Brain microvascular endothelial cell (primary cell): Measurements from ENCODE around the gene GP1BB.

Source experiments
- DNase-seq: peaks from one replicate; pipeline ENCODE4 v3.0.0-alpha.2; 2020
- H3K27ac ChIP-seq: fragments of 250-450 bp; sonication (Bioruptor Pico); 2 replicates; pipeline ENCODE4 v1.5.1; 2020; ENCODE audit warnings: mild to moderate bottlenecking, moderate library complexity
- H3K27me3 ChIP-seq: fragments of 250-450 bp; sonication (Bioruptor Pico); replicated peaks from 2 replicates; pipeline ENCODE4 v1.5.1; 2020; ENCODE audit warnings: mild to moderate bottlenecking
- H3K36me3 ChIP-seq: fragments of 250-450 bp; sonication (Bioruptor Pico); replicated peaks from 2 replicates; pipeline ENCODE4 v1.5.1; 2020; ENCODE audit warnings: mild to moderate bottlenecking
- H3K4me3 ChIP-seq: 2 replicates; pipeline ENCODE4 v1.5.1; 2011; ENCODE audit warnings: low read depth, mild to moderate bottlenecking, control low read depth, low read length, moderate library complexity
- CTCF ChIP-seq: IDR thresholded peaks from 2 replicates; pipeline ENCODE4 v1.5.1; 2011; ENCODE audit warnings: low read depth, mild to moderate bottlenecking, moderate library complexity, low read length, control low read depth, inconsistent platforms; ENCODE audit errors: missing control alignments
- in situ Hi-C: cut with HindIII; loops from 2 replicates; pipeline ENCODE4 v1.10.0; 2017; ENCODE audit warnings: low sequenced_read_pairs, low pct_ligation_motif_present

GP1BB gene

GRCh38 chr22:19719050-19719482, 4.3 kb upstream of the GP1BB start:
- Histone ChIP-seq H3K27ac (no peak overlapping the region), H3K4me3 (peak overlapping the region; percentile 55), H3K27me3 (no peaks in the 10 kb centered on the region), H3K36me3 (peaks cover 18% of the 10 kb centered on the region)
- TF ChIP-seq CTCF = no peak
- DNase-seq = no peak
- in situ Hi-C loops = no loop called here

GRCh38 chr22:19719488-19720021, 3.8 kb upstream of the GP1BB start:
- Histone ChIP-seq H3K4me3 (no peak overlapping the region), H3K27me3 (no peaks in the 10 kb centered on the region), H3K27ac (no peak overlapping the region), H3K36me3 (peaks cover 18% of the 10 kb centered on the region)
- no peak for DNase-seq
- in situ Hi-C loops = no loop called here
- no peak for TF ChIP-seq CTCF

DNA sequence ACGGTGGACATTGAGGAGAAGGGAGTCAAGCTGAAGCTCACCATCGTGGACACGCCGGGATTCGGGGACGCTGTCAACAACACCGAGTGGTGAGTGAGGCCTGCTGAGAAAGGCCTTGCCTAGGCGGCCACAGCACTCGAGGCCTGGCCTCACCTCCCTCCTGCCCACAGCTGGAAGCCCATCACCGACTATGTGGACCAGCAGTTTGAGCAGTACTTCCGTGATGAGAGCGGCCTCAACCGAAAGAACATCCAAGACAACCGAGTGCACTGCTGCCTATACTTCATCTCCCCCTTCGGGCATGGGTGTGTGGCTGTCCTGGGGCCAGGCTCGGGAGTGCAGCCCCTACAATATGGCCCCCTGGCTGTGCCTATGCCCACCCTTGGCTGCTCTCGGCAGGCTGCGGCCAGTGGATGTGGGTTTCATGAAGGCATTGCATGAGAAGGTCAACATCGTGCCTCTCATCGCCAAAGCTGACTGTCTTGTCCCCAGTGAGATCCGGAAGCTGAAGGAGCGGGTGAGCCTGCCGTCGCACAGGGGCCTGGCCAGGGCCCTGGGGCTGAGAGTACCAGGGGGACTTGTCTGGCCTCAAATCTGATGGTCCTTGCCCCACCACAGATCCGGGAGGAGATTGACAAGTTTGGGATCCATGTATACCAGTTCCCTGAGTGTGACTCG, 3.0 kb upstream of the GP1BB start:
- TF ChIP-seq CTCF = no peak
- no peaks in the 10 kb centered on the region for H3K27me3 ChIP-seq
- DNase-seq = no peak
- no peak overlapping the region for H3K4me3 ChIP-seq
- peaks cover 18% of the 10 kb centered on the region for H3K36me3 ChIP-seq
- no peak overlapping the region for H3K27ac ChIP-seq
- in situ Hi-C loops = no loop called here

- Histone ChIP-seq H3K36me3 (peaks cover 18% of the 10 kb centered on the region), H3K4me3 (no peak overlapping the region), H3K27me3 (no peaks in the 10 kb centered on the region), H3K27ac (no peak overlapping the region)
- no peak for DNase-seq
- TF ChIP-seq CTCF = no peak
- in situ Hi-C loops = no loop called here
Observed at GRCh38 chr22:19720999-19721329, 2.4 kb upstream of the GP1BB start.

GRCh38 chr22:19721330-19722177, 1.8 kb upstream of the GP1BB start:
- Histone ChIP-seq H3K4me3 (no peak overlapping the region), H3K36me3 (peaks cover 18% of the 10 kb centered on the region), H3K27me3 (no peaks in the 10 kb centered on the region), H3K27ac (no peak overlapping the region)
- in situ Hi-C loops = no loop called here
- no peak for DNase-seq
- no peak for TF ChIP-seq CTCF
